NCI-H2227 (cell line): Measurements from ENCODE around the gene TOX3.

Source experiments
- DNase-seq: peaks from one replicate; lab custom pipeline; 2025; ENCODE audit not compliant: unreplicated experiment; lab: John Stamatoyannopoulos, UW

TOX3 gene

GRCh38 chr16:52405441-52405840, 141.5 kb downstream of the TOX3 start:
- no peak for DNase-seq

DNA sequence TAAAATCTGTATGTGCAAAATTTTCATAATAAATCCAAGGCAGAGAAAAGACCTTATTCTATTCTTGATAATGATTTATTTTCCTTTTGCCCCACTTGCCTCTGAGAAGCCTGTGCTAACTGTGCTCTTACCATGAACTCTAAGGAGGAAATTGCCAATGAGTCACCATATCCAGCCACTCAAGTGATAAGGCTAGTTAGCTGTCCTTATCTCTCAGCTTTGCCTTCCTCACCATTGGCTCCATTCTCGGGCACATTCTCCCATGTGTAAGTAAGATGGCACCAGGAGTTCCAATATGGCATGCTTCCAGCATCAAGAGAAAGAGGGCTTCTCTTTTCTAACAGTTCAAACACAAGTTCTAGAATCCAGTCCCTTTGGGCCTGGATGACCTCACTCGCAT, 142.4 kb downstream of the TOX3 start:
- DNase-seq = no peak

GRCh38 chr16:52399116-52399515, 147.8 kb downstream of the TOX3 start:
- DNase-seq = no peak

GRCh38 chr16:52398491-52398960, 148.4 kb downstream of the TOX3 start:
- DNase-seq = no peak

- no peak for DNase-seq
Measured at GRCh38 chr16:52398021-52398420, 148.9 kb downstream of the TOX3 start.

DNA sequence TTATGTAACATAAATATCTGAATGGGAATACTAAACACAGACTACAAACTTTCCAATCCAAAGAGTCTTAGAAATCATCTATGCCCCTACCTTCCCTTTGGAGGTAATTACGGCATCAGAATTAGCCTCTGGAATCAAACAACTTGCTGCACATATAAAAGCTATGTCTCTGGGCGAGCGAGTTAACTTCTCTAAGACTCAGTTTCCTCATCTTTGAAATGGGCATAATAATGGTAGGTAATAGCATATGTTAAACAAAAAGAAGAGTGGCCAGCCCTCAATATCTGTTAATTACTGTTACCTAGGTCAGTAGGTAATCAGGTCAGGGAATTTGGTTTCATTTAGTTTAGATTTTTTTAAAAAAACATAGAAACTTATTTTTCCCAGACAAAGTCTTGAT, 153.5 kb downstream of the TOX3 start:
- no peak for DNase-seq

GRCh38 chr16:52389045-52389444, 157.9 kb downstream of the TOX3 start:
- no peak for DNase-seq
